ENCODE data around the gene PBX1. TPM values are rescaled to one million over a fixed set of nuclear protein-coding genes. Genes with fewer than 3 reads are reported as not detected.

The PBX1 gene
- total RNA-seq, 2 donors from 2014 or later: 50.2 to 60.4 TPM

GRCh38 chr1:164846731-164847691, 288.0 kb downstream of the PBX1 start:
- TF ChIP-seq POLR2A (IDR thresholded peaks at IDR 0.05) (no peak), CTCF (IDR thresholded peaks at IDR 0.05) (no peak), POLR2AphosphoS5 (IDR thresholded peaks at IDR 0.05) (no peak)
- no peak for DNase-seq (ENCODE audit: low spot score)
- Histone ChIP-seq H3K27ac (no peak overlapping the region), H3K4me1 (replicated peaks) (no peaks in the 10 kb centered on the region), H3K9me3 (no peaks in the 10 kb centered on the region), H3K36me3 (no peaks in the 10 kb centered on the region), H3K27me3 (replicated peaks; ENCODE audit: insufficient read depth) (no peaks in the 10 kb centered on the region), H3K4me3 (no peak overlapping the region)
- intact Hi-C loops (cut with DNase I): no loop called here
- 92% methylated on average over 13 of the region's 13 CpGs for WGBS

DNA sequence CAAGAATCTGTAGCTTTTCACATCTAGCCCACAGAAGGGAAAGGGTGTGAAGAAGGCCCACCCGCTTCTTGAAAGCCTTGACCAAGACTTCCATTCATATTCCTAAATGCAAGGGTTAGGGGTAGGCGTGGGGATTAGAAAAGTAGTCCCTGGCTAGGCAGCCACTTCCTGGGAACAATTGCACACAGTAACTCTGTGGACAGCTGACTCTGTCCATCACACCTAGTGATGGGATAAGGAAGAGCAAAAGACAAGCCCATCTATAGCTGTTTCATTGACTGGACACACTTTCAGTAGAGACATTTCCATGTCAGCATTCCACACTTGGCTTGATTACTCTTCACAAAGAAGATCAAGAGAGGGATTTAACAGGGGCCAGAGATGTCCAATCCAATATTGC, 294.2 kb downstream of the PBX1 start:
- Histone ChIP-seq H3K4me3 (no peak overlapping the region), H3K27ac (no peak overlapping the region), H3K27me3 (replicated peaks; ENCODE audit: insufficient read depth) (no peaks in the 10 kb centered on the region), H3K36me3 (no peaks in the 10 kb centered on the region), H3K4me1 (replicated peaks) (no peaks in the 10 kb centered on the region), H3K9me3 (no peaks in the 10 kb centered on the region)
- TF ChIP-seq CTCF (IDR thresholded peaks at IDR 0.05): no peak
- TF ChIP-seq POLR2A (IDR thresholded peaks at IDR 0.05): no peak
- no peak for TF ChIP-seq POLR2AphosphoS5 (IDR thresholded peaks at IDR 0.05)
- WGBS: 93% methylated on average over 2 of the region's 2 CpGs
- no peak for DNase-seq (ENCODE audit: low spot score)
- intact Hi-C loops (cut with DNase I): loop anchor here (10.0 kb wide), 2 partner anchors 58 to 102 kb away; no protein-coding TSS in a partner anchor

DNA sequence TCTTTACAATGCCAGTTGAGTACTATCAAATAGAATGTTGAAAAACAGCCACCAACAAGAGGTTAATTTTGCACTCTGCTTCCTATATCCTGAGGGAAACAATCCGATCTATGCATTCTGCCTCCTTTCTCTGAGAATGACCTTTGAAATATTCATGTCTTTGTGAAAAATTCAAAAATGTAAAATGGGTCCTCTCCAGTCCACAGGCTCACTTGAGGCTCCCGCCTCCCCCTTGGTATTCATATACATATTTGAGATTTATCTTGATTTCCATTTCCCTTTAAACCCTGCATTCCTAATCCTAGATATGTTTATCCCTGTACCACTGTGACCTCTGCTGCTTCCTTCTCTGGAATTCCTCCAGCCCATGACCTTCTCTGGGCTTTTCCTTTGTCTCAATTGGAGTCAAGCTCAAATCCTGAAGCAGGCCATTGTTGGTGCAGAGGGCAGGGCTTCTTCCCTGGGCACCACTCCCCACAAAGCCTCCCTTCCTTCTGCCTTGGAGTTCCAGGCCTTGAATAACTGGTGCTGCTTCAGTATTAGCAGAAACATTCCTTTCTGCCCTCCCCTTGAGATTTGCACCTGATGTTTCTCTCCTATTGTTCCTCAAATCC, 296.8 kb downstream of the PBX1 start:
- Histone ChIP-seq H3K4me3 (no peak overlapping the region), H3K27me3 (replicated peaks; ENCODE audit: insufficient read depth) (no peaks in the 10 kb centered on the region), H3K27ac (no peak overlapping the region), H3K9me3 (no peaks in the 10 kb centered on the region), H3K36me3 (no peaks in the 10 kb centered on the region), H3K4me1 (replicated peaks) (no peaks in the 10 kb centered on the region)
- intact Hi-C loops (cut with DNase I): loop anchor here (5.0 to 10.0 kb wide), 3 partner anchors 34 to 99 kb away; no protein-coding TSS in a partner anchor
- no peak for TF ChIP-seq CTCF (IDR thresholded peaks at IDR 0.05)
- no peak for TF ChIP-seq POLR2AphosphoS5 (IDR thresholded peaks at IDR 0.05)
- TF ChIP-seq POLR2A (IDR thresholded peaks at IDR 0.05): no peak
- 75% methylated on average over 2 of the region's 2 CpGs for WGBS
- no peak for DNase-seq (ENCODE audit: low spot score)

- no peaks in the 10 kb centered on the region for H3K36me3 ChIP-seq
- H3K9me3 ChIP-seq: no peaks in the 10 kb centered on the region
- 98% methylated on average over 2 of the region's 2 CpGs for WGBS
- H3K4me1 ChIP-seq (replicated peaks): no peaks in the 10 kb centered on the region
- no peaks in the 10 kb centered on the region for H3K27me3 ChIP-seq (replicated peaks; ENCODE audit: insufficient read depth)
- DNase-seq (ENCODE audit: low spot score): no peak
- TF ChIP-seq CTCF (IDR thresholded peaks at IDR 0.05) (no peak), POLR2A (IDR thresholded peaks at IDR 0.05) (no peak), POLR2AphosphoS5 (IDR thresholded peaks at IDR 0.05) (no peak)
- H3K27ac ChIP-seq: peak overlapping the region in 1 of 2 donors; percentile 15
- no peak overlapping the region for H3K4me3 ChIP-seq
- intact Hi-C loops (cut with DNase I): loop anchor here (5.0 to 10.0 kb wide), 3 partner anchors 34 to 98 kb away; no protein-coding TSS in a partner anchor
These were observed 297.4 kb downstream of the PBX1 start for GRCh38 chr1:164856381-164856780.
